ENCODE measurements around the gene SEC22A.

The SEC22A gene

GRCh38 chr3:123290107-123290930, 88.6 kb downstream of the SEC22A start:
- DNase-seq, result no peak

- DNase-seq, result no peak
Observed at GRCh38 chr3:123290962-123291361, 89.2 kb downstream of the SEC22A start.

DNA sequence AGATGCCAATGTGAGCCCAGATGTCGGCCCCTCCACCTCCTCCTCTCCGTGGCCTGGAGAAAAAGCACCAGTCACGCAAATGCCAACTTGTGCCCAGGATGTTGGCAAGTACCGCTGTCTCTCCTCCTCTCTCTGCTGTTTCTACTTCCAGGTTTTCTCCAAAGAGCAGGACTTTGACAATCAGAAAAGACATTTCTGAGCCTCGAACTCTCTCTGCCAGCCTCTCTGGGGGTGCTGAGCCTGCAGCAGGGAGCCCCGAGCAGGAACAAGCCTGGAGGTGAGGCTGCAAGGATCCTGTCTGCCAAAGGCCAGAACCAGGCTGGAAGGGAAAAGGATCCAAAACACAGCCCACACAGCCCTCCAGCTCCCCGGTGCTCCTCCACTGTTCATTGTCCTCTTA, 89.7 kb downstream of the SEC22A start:
- no peak for DNase-seq

- no peak for DNase-seq
Observed at GRCh38 chr3:123292321-123293310, 90.9 kb downstream of the SEC22A start.

DNA sequence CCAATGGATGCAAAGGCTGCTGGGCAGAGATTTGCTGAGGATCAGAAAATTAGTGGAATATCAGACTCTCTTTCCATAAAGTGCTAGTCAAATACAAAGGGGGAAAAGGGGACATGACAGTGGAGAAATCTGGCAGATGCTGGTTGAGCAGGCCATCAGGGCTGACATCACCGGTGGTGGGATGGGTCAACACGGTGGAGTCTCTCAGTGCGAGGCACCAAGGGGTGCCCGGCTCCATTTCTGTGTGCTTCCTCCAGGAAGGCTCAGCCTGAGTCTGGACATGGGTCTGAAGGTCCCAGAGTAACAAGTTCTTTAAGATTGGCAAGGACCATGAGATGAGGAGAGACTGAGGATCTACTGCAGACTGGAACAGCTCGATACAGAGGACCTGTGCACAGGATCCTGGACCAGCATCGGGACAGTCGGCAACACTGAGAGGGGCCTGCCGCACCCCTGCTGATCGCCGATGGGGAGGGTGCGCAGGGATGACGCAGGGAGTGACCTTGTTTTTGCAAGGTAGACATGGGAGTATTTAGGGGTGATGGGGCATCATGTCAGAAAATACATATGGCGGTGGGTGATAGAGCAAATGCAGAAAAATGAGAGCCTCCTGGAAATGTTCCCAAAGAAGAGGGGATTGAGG, 92.7 kb downstream of the SEC22A start:
- DNase-seq, result no peak

DNA sequence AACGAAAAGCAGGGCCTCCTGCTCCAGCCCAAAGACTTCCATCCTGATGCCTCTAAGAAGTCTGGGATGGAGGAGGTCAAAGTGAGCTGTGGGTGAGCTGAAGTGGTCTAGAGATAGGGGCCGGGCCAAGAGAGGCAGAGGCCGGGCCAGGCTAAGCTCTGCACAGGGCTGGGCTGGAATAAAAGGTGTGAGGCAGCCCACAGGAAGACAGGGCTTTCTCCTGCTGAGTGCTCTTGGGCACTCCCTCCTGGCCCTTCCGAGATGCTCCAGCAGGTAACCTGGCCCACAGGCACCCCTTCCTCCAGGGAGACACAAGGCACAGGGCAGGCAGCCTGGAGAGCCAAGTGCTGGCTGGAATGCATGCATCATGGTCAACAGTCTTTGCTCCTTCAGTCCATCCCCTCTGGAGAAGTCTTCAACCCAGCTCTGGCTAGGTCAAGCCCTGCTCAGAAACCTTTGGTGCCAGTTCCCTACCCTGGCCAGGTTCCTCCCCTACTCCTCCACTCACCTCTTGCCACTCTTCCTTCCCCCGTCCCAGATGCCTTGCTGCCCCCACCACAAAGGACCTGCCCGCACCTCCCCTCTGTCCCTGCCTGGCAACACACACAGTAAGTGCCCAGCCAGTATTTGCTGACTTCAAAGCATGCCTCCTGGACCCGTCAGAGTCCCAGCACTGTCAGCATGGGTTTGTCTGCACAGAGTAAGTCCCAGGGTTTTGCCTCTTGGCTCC, 93.6 kb downstream of the SEC22A start:
- DNase-seq, result no peak

DNA sequence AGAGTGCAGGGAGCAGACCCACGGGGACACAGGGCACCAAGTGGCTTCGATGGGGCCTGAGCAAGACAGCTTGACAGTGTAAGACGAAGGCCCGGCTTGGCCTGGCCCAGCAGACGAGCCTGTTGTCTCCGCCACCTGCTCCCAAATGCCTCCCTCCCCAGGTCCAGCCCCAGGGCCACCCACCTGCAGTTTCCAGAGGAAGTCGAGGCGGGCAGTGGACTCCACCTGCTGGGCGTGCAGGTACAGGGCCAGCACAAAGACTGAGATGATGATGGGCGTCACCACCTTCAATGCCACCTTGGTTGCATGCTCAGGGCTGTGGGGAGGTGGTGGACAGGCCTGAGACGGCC, 94.1 kb downstream of the SEC22A start:
- DNase-seq, result no peak

- DNase-seq, result no peak
Observed at GRCh38 chr3:123296261-123296660, 94.5 kb downstream of the SEC22A start.

DNA sequence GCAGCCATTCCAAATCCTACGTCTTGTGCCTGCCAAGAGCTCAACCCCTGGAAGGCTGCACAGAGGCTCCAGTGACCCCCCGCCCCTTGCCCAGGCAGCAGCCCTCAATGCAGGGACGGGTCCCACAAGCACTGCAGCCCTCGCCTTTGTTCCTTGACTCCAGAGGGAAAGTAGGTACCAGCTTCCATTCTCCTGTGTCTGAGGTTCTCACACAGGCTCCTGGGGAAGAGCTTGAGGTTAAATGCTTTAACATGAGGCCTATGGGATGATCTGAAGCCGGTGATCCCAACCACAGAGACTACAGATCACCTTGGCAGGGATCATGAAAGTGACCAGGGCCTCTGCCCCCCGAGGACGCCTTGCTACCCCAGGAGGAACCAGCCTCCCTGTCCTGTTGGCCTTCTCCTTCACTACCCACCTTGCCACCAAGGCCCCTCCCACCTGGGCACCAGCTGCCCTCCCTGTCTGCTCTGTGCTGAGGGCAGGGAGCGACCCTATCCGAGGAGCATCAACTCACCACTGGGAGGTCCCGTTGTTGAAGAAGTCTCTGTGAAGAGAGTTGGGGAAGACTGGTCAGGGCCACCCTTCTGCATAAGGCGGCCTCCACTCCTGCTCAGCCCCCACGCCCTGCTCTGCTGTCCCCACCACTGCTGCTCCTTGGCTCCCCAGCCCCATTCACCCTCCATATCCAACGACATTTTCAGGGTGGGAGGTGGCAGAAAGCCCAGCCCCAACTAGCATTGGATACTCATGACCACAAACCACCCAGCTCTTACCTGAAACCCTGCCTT, 95.3 kb downstream of the SEC22A start:
- DNase-seq, result no peak

DNA sequence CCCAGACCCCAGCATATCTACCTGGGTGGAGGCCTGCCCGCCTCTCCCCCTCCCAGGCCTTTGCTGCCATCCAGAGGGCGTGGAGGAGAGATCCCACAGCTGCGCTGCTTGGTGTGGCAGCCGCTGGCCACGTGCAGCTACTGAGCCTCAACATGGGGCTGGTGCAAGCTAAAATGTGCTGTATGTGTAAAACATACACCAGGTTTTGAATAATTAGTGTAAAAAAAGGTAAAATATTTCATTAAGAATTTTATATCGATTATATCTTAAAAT, 95.8 kb downstream of the SEC22A start:
- DNase-seq, result no peak

GRCh38 chr3:123298903-123299302, 97.2 kb downstream of the SEC22A start:
- DNase-seq, result no peak

GRCh38 chr3:123299581-123299980, 97.8 kb downstream of the SEC22A start:
- DNase-seq, result no peak

DNA sequence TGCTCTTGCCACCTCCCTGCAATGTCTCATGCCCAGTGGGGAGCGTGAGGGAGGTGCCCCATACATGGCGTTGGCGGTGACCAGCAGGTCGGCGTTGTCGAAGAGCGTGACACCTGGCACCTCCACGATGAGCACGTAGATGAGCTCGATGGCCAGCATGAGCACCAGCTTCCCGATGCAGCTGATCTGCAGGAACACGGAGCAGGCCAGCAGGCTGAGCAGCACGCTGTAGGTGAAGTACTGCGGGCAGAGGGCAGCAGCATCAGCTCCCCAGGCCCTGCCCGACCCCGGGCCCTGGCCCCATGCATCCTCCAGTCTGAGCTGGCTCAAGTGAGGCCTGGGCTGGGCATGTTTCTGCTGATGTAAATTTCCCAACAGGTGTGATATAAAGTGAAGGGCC, 98.3 kb downstream of the SEC22A start:
- no peak for DNase-seq

DNA sequence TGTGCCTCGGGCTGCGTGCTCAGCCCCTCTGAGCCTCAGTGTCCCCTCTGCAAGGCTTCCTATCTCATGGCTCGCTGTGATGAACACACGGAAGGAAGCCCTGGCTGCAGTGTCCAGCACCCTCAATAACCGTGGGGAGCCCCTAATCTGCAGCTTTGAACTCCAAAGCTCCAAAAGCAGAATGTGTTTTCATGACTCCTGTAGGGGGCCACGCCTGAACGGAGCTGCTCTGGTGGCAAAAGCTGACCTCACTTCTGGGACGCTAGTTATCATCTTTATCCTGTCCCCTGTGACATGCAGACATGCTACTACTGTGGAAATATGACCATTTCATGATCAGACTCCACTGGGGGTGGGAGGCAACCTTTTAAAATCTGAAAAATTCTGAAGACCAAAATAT, 98.8 kb downstream of the SEC22A start:
- no peak for DNase-seq

- no peak for DNase-seq
Observed at GRCh38 chr3:123301331-123302184, 99.8 kb downstream of the SEC22A start.

- no peak for DNase-seq
Observed at GRCh38 chr3:123302961-123303360, 101.2 kb downstream of the SEC22A start.

- no peak for DNase-seq
Observed at GRCh38 chr3:123303976-123304560, 102.3 kb downstream of the SEC22A start.

- DNase-seq, result no peak
Observed at GRCh38 chr3:123305192-123305591, 103.4 kb downstream of the SEC22A start.

DNA sequence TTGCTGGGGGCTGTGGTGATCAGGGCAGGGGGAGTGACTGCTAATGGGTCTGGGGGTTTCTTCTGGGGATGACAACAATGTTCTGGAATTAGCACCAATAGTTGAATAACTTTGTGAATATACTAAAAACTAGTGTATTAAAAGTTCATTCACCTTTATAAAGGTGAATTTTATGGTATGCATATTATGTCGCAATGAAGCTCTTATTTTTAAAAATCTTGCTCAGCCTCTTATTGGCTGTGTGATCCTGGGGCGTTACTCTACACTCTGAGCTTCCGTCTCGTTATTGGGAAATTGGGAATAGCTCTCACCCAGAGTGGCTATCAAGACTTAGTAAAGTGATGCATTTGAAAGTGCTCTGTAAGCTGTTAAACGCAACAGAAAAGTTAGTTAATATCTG, 105.3 kb downstream of the SEC22A start:
- no peak for DNase-seq

DNA sequence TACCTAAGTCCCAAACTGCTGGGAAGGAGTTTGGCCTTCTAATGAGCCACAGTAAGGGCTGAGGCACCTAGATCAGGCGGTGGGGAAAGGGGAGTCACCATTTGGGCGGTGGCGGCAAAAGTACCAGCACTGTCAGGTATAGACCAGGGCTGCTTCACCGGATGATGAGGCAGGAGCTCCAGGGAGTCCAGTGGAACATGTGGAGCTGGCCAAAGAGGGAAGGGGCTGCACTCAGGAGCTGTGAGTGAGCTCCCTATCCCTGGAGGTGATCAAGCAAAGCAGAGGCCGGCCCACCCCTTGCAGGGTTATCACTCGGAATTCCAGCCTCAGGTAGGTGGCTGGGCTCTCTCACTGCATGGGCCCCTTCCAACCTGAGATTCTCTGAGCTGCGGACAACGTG, 108.4 kb downstream of the SEC22A start:
- no peak for DNase-seq

GRCh38 chr3:123310741-123311140, 109.0 kb downstream of the SEC22A start:
- DNase-seq, result no peak
